Measurements from ENCODE around the gene ADSS1.

ADSS1 gene

GRCh38 chr14:104734051-104734587 lies 10.1 kb downstream of the ADSS1 start:
- no peak for DNase-seq (ENCODE audit: low read depth in 3 of 3)

- no peak for DNase-seq (ENCODE audit: low read depth in 3 of 3)
These were observed 10.6 kb downstream of the ADSS1 start for GRCh38 chr14:104734601-104734990.

GRCh38 chr14:104734991-104735779 lies 11.2 kb downstream of the ADSS1 start:
- no peak for DNase-seq (ENCODE audit: low read depth in 3 of 3)

DNA sequence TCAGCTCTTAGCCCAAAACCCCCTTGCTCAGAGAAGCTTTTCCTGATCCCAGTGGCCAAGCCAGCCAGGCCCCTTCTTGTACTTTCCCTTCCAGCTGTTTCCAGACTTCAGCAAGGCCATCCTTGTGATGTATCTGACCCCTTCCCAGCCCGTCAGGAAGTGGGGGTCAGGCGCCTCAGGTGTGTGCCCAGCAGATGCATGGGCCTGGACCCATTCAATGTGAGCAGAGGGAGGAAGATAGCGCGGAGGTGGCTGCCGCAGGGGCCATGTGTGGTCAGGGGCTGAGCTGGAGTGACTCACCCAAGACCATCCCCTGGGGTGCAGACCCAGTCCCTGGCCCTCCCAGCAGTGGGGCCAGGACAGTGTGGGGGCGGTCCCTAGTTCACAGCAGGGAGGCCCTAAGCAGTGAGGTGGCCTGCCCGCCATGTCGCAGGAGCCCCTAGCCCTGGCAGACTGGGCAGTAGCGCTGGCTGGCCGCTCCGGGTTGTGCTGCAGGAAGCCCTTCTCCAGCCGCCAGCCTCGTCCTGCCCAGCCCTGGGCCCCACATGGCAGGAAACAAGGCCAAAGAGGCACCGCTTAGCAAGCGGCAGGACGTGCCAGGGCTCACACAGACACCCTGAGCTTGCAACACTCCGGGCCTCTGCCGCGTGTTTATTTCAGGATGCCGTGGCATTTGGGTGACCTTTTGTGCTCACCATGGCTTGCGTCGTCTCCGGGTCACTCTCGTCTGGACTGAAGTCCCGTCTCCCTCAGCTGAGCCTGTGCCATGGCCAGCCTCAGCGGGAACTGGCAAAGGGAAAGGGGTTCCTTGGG lies 12.0 kb downstream of the ADSS1 start:
- DNase-seq (ENCODE audit: low read depth in 3 of 3) = no peak

- no peak for DNase-seq (ENCODE audit: low read depth in 3 of 3)
These were observed 14.5 kb downstream of the ADSS1 start for GRCh38 chr14:104738375-104739019.

- DNase-seq (ENCODE audit: low read depth in 3 of 3) = no peak
These were observed 15.0 kb downstream of the ADSS1 start for GRCh38 chr14:104739026-104739425.

GRCh38 chr14:104739546-104740516 lies 15.8 kb downstream of the ADSS1 start:
- no peak for DNase-seq (ENCODE audit: low read depth in 3 of 3)

DNA sequence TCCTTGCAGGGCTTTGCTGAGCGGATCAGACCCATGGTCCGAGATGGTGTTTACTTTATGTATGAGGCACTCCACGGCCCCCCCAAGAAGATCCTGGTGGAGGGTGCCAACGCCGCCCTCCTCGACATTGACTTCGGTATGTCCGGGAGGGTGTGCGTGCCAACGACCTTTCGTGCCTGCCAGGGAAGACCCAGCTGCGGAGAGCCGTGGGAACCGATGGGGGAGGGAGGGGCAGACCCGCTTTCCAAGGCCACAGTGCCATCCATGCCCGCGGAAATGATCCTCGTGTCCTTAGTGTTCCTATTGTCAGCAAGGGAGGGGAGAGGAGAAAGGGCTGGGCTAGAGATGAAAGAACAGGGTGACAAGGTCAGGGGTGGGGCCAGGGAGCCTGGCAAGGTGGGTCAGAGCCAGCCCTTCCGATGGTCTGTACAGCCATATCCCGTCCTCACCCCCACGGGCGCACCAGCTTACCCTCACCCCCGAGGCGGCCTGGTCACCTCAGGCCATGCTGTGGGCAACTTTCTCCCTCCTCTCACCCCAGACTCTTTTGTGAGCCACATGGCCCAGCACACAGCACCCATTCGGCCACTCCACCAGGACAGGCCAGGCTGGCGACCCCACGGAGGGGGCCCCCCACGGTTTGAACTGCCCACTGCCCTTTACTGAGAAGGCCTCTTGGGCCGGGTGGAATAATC lies 17.2 kb downstream of the ADSS1 start:
- no peak for DNase-seq (ENCODE audit: low read depth in 3 of 3)

- DNase-seq (ENCODE audit: low read depth in 3 of 3) = no peak
These were observed 17.8 kb downstream of the ADSS1 start for GRCh38 chr14:104741803-104742251.

DNA sequence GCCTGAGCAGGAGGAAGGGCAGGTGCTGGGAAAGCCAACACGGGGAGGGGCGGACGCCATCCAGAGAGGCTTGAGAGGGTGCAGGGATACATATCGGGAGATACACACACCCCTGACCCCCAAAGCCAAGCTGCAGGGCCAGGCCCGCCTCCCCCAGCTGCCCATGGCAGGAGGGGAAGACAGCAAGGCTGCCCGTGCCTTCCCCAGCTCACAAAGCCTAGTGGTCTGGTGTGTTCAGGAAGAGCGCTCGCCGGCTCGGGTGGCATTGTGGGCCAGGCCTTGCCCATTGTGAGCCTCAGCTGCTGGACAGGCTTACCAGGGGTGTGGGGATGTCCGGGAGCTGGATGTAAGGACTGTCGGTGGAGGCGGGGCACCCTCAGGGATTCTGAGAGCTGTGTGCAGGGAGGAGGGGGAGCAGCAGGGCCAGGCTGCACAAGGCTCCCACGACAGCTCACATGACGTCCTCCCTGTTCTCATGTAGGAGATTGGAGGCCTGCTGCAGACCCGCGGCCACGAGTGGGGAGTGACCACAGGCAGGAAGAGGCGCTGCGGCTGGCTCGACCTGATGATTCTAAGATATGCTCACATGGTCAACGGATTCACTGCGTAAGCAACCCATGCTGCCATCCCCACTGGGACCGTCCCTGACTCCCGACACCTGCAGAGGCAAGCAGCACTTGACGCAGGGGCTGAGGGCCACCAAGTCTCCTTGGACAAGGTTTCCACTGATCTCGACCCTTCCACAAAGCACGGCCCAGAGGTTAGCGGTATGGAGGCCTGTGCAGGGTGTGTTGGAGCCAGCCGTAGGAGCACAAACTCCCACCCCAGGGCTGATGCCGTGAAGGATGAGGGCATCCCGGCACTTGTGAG lies 18.8 kb downstream of the ADSS1 start:
- no peak for DNase-seq (ENCODE audit: low read depth in 3 of 3)

DNA sequence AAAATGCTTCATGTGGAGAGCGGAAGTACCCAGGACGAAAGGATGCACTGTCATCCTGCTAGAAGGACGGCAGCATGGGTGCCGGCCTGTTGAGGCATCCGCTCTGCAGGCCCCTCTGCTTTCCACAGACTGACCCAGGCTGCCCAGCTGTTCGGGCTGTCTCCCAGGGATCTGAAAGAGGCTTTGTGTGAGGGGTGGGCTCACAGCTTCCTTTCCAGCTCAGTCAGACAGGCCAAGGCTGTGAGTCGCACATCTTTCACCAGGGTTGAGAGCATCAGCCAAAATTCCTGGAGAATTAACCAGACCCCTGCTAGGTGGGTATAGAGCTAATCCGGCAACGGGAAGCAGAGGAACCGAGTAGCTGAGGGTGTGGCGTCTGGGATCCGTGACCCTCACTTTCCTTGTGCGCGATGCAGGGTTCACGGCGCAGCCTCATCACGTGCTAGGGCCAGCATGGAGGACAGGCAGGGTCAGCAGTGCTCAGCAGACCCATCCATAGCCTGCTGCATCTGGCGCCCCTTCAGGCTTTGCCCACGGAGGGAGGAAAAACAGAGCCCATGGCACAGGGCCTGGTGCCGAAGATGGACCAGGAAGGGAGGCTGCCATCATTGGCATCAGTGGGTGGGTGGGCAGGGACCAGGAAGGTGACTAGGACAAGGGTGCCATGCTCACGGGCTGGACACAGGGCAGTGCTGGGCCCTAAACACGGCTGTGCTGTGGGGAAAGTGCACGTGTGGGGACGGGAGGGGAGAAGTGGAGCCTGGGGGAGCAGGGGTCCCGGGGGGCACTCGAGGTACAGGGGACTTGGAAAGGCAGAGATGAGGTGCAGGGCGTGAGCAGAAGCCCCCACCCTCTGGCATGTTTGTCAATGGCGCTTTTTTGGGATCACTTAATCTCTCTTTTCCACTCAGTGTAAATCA lies 19.7 kb downstream of the ADSS1 start:
- DNase-seq (ENCODE audit: low read depth in 3 of 3) = no peak

- DNase-seq (ENCODE audit: low read depth in 3 of 3) = no peak
These were observed 20.5 kb downstream of the ADSS1 start for GRCh38 chr14:104744484-104744883.

GRCh38 chr14:104745431-104745830 lies 21.4 kb downstream of the ADSS1 start:
- DNase-seq (ENCODE audit: low read depth in 3 of 3) = no peak

GRCh38 chr14:104746071-104746545 lies 22.1 kb downstream of the ADSS1 start:
- DNase-seq (ENCODE audit: low read depth in 3 of 3) = no peak

- DNase-seq (ENCODE audit: low read depth in 3 of 3) = no peak
These were observed 23.0 kb downstream of the ADSS1 start for GRCh38 chr14:104746934-104747481.

GRCh38 chr14:104747876-104748275 lies 23.8 kb downstream of the ADSS1 start:
- DNase-seq (ENCODE audit: low read depth in 3 of 3) = no peak

DNA sequence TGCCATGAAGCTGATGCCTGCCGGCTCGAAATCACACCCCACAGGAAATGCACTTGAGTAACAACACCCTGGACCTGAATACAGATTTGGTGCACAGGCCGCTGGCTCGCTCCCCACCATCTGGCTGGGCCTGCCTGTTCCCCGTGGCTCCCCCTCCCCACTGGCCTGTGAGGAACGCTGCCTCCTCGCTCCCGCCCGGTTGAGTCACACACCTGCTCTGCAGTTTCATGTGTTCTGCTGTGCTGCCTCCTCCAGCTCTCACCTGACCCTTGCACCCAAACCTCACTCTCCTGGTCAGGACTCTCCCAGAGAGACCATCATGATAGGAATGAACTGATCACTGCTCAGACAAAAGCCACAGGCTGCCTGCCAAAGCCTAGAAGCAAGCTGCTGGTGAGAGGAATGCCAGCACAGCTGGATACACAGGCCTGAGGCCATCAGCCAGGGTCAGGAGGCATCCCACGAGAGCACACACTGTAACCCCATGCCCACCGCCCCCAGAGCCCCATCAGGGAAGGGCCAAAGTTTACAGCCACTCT lies 25.2 kb downstream of the ADSS1 start:
- DNase-seq (ENCODE audit: low read depth in 3 of 3) = no peak

Data from stimulated activated CD4-positive, alpha-beta T cell treated with anti-CD3 and anti-CD28 coated beads, TNF-alpha, amount 100 ng/mL, for 48 hours (primary cell).